DND-41 (cell line): ENCODE data around the gene DNM3.

Source experiments
- ATAC-seq: fragments of 200-7000 bp; cut with Tn5 transposase; 3 replicates; pipeline ENCODE4 v1.9.1; 2021; ENCODE audit warnings: low read depth; ENCODE audit not compliant: insufficient read depth
- DNase-seq: peaks from one replicate; pipeline ENCODE4 v3.0.0-alpha.2; 2020
- H2AFZ ChIP-seq: 2 replicates; pipeline ENCODE4 v1.6.0; 2012; ENCODE audit warnings: low read depth, low read length
- H3K27ac ChIP-seq: 2 replicates; pipeline ENCODE4 v1.5.1; 2012; ENCODE audit warnings: low read length, inconsistent platforms
- H3K27me3 ChIP-seq: fragments of 200-600 bp; sonication (generic); 2 replicates; pipeline ENCODE4 v1.6.0; 2012; ENCODE audit warnings: low read length, mild to moderate bottlenecking, inconsistent platforms; ENCODE audit not compliant: insufficient read depth, poor library complexity
- H3K36me3 ChIP-seq: 2 replicates; pipeline ENCODE4 v1.5.1; 2012; ENCODE audit warnings: low read length, inconsistent platforms; ENCODE audit not compliant: insufficient read depth
- H3K4me1 ChIP-seq: 2 replicates; pipeline ENCODE4 v1.5.1; 2012; ENCODE audit warnings: mild to moderate bottlenecking, low read length; ENCODE audit not compliant: insufficient read depth
- H3K4me2 ChIP-seq: 2 replicates; pipeline ENCODE4 v1.6.0; 2012; ENCODE audit warnings: mild to moderate bottlenecking, moderate library complexity, low read length, inconsistent platforms; ENCODE audit not compliant: insufficient read depth
- H3K4me3 ChIP-seq, 2 experiments: fragments of 200-600 bp in 1 of 2; shearing (Covaris generic) in 1 of 2; 2 replicates each; pipeline ENCODE4 v1.5.1; 2012 to 2016; ENCODE audit warnings: inconsistent platforms in 2 of 2, low read length in 2 of 2, mild to moderate bottlenecking in 2 of 2, low read depth in 1 of 2, moderate library complexity in 1 of 2
- H3K79me2 ChIP-seq: 2 replicates; pipeline ENCODE4 v1.6.0; 2012; ENCODE audit warnings: low read length, inconsistent platforms; ENCODE audit not compliant: insufficient read depth
- H3K9ac ChIP-seq: 2 replicates; pipeline ENCODE4 v1.6.0; 2012; ENCODE audit warnings: low read depth, mild to moderate bottlenecking, inconsistent platforms, low read length, moderate library complexity
- H3K9me3 ChIP-seq: 2 replicates; pipeline ENCODE4 v1.5.1; 2012; ENCODE audit warnings: low read length, moderate library complexity, mild to moderate bottlenecking, inconsistent platforms; ENCODE audit not compliant: insufficient read depth, severe bottlenecking
- H4K20me1 ChIP-seq: 2 replicates; pipeline ENCODE4 v1.6.0; 2012; ENCODE audit warnings: low read length; ENCODE audit not compliant: insufficient read depth
- EZH2 ChIP-seq: IDR thresholded peaks from 3 replicates; pipeline ENCODE4 v1.6.1; 2012; ENCODE audit warnings: borderline replicate concordance, low read depth, mild to moderate bottlenecking, moderate library complexity, low read length, inconsistent platforms; ENCODE audit not compliant: severe bottlenecking
- TF ChIP-seq, protein P1 (sequence below): IDR thresholded peaks from 2 replicates; pipeline ENCODE4 v1.5.1; 2012; ENCODE audit warnings: borderline replicate concordance, low read length, moderate library complexity, mild to moderate bottlenecking; ENCODE audit not compliant: poor library complexity, severe bottlenecking; ENCODE audit errors: extremely low read depth

Gene DNM3

DNA sequence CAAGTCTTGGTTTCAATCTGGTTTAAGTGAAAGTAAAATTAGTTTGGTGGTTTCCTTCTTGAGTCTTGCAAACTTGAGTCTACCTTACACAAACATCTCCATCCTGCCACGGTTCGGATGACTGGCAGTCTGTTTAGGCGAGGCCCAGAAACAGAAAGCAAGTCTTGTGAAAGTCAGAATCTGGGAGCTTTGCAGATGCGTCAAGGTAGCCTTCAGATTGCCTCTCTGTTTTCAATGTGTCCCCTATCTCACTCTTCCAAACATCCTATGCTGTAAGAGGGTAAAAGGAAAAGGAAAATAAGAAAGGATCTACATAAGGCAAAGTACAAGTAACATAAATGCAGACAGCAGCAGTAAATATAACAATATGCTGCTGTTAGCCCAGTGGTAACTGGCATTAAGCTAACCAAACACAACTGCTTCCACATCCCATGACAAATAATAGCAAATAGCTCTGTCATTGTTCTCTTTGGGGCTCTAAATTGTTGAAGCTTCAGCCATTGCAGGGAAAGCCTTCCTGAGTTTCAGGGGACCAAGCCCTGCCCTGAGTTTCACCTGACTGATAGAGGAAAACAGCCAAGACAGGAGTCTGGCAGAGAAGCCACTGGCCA, 552.9 kb downstream of the DNM3 start:
- Histone ChIP-seq H3K79me2 (no peaks in the 10 kb centered on the region), H3K4me2 (no peak overlapping the region), H3K4me1 (peaks cover 7% of the 10 kb centered on the region), H3K4me3 (no peak overlapping the region), H3K9ac (no peak overlapping the region), H3K9me3 (no peaks in the 10 kb centered on the region), H3K36me3 (no peaks in the 10 kb centered on the region), H2AFZ (peak overlapping the region; percentile 39; the same call in 1 of the 2 replicates), H3K27ac (peak overlapping the region; percentile 29; the same call in 1 of the 2 replicates), H4K20me1 (no peaks in the 10 kb centered on the region), H3K27me3 (no peaks in the 10 kb centered on the region)
- no peak for TF ChIP-seq EZH2
- TF ChIP-seq, protein P1, sequence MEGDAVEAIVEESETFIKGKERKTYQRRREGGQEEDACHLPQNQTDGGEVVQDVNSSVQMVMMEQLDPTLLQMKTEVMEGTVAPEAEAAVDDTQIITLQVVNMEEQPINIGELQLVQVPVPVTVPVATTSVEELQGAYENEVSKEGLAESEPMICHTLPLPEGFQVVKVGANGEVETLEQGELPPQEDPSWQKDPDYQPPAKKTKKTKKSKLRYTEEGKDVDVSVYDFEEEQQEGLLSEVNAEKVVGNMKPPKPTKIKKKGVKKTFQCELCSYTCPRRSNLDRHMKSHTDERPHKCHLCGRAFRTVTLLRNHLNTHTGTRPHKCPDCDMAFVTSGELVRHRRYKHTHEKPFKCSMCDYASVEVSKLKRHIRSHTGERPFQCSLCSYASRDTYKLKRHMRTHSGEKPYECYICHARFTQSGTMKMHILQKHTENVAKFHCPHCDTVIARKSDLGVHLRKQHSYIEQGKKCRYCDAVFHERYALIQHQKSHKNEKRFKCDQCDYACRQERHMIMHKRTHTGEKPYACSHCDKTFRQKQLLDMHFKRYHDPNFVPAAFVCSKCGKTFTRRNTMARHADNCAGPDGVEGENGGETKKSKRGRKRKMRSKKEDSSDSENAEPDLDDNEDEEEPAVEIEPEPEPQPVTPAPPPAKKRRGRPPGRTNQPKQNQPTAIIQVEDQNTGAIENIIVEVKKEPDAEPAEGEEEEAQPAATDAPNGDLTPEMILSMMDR, result no peak
- DNase-seq (peak; percentile 53), ATAC-seq (peak; percentile 88)

DNA sequence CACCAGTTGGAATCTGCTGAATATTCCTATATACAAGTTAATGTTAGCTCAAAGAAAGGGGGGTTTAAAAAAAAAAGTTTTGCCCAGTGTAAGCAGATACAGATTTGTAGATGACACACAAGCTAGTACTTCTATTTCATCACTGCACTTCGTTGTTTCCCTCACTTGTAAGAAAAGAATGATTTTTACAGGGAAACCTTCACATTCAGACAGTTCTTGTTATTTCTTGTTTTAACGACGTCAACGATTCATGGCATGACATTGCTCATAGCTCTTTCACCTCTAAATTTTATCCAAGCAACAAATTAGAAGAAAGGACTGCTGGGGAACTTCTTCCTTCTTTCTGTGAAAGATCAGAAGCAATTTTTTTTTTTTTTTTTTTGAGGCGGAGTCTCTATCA, 553.5 kb downstream of the DNM3 start:
- ATAC-seq (no peak), DNase-seq (no peak)
- no peak for TF ChIP-seq EZH2
- TF ChIP-seq, protein P1, result no peak
- no peak overlapping the region for H3K4me2 ChIP-seq
- no peak overlapping the region for H2AFZ ChIP-seq
- peaks cover 7% of the 10 kb centered on the region for H3K4me1 ChIP-seq
- no peaks in the 10 kb centered on the region for H3K9me3 ChIP-seq
- no peaks in the 10 kb centered on the region for H3K27me3 ChIP-seq
- no peaks in the 10 kb centered on the region for H3K79me2 ChIP-seq
- no peaks in the 10 kb centered on the region for H4K20me1 ChIP-seq
- no peak overlapping the region for H3K27ac ChIP-seq
- H3K9ac ChIP-seq, result no peak overlapping the region
- H3K4me3 ChIP-seq, result no peak overlapping the region
- no peaks in the 10 kb centered on the region for H3K36me3 ChIP-seq

DNA sequence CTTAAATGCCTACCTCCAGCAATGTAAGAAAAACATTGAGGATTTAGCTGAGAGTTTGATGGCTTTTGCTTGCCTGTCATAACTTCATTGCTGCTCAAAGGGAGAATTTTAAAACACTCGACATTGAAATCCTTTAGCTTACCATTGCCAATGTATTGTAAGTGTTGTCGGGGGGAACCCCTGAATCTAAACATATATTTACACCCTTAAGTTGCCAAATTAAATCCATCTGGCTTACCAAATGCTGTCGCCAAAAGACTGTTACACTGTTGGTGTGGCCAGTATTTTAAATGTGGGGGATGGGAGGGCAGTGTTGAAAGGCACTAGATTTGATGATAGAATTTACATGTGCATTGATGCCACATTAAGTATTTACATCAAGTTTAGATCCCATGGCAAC, 554.3 kb downstream of the DNM3 start:
- no peak for TF ChIP-seq EZH2
- TF ChIP-seq, protein P1, result no peak
- Histone ChIP-seq H3K9ac (no peak overlapping the region), H3K27ac (no peak overlapping the region), H3K4me1 (peaks cover 7% of the 10 kb centered on the region), H2AFZ (no peak overlapping the region), H3K27me3 (no peaks in the 10 kb centered on the region), H3K4me2 (no peak overlapping the region), H4K20me1 (no peaks in the 10 kb centered on the region), H3K9me3 (no peaks in the 10 kb centered on the region), H3K4me3 (no peak overlapping the region), H3K36me3 (no peaks in the 10 kb centered on the region), H3K79me2 (no peaks in the 10 kb centered on the region)
- DNase-seq (no peak), ATAC-seq (no peak)
